ENCODE measurements around the gene IQGAP1.

IQGAP1 gene

DNA sequence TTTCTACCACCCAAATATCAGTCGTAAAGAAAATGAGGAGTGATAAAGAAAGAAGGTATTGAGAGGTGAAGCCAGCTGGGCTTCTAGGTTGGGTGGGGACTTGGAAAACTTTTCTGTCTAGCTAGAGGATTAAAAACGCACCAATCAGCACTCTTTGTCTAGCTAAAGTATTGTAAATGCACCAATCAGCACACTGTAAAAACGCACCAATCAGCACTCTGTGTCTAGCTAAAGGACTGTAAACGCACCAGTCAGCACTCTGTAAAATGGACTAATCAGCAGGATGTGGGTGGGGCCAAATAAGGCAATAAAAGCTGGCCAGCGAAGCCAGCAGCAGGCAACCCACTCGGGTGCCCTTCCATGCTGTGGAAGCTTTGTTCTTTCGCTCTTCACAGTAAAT is 13.0 kb upstream of the IQGAP1 start:
- no peak for DNase-seq (ENCODE audit: low read depth in 1 of 2, low spot score in 1 of 2)

DNA sequence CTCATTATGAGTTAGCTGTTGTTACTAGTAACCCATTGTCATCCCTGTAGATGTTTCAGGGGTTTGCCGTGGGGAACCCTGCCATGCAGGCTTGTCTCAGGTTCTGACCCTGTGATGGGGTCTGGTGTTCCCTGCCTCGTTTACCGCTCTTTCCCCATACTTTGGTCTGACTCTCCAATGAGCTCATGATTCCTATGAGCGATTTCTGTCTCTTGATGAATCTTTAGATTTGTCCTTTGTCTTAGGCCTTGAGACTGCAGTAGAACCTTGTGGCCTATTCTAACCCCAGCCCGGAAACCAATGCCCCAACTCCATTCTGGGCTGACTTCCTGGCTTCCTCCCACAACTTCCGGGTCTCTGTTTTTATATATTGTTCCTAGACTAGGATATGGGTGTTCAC is 11.3 kb upstream of the IQGAP1 start:
- DNase-seq (ENCODE audit: low read depth in 1 of 2, low spot score in 1 of 2): peak in 1 of 2 donors; percentile 54

DNA sequence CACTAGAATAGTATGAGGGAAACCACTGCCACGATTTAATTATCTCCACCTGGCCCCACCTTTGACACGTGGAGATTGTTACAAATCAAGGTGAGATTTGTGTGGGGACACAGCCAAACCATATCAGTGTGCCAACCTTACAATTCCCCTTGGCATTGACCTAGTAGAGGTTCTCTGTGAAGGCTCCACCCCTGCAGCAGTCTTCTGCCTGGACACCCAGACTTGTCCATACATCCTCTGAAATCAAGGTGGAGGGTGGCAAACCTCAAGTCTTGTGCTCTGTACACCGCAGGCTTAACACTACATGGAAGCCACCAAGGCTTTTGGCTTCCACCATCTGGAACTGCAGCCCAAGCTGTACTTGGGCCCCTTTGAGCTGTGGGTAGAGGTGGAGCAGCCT is 8.8 kb upstream of the IQGAP1 start:
- DNase-seq (ENCODE audit: low read depth in 1 of 2, low spot score in 1 of 2): no peak

DNA sequence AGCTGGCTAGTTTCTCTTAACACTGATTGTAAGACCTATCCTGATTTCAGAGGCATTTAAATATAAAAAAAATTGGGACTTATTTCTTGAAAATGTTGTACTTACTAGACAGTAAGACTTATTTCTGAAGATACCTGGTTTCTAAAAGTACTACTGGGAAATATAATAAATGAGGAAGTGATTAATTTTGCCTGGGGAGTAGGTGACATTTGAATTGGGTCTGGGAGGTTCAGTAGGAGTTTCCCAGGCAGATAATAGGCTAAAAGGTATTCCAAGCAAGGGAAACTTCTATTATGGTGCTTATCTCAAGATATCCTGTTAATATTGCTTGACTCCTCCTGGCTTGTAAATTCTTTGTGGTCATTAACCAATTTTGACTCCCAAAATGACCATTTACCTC is 6.5 kb upstream of the IQGAP1 start:
- DNase-seq (ENCODE audit: low read depth in 1 of 2, low spot score in 1 of 2): no peak

DNA sequence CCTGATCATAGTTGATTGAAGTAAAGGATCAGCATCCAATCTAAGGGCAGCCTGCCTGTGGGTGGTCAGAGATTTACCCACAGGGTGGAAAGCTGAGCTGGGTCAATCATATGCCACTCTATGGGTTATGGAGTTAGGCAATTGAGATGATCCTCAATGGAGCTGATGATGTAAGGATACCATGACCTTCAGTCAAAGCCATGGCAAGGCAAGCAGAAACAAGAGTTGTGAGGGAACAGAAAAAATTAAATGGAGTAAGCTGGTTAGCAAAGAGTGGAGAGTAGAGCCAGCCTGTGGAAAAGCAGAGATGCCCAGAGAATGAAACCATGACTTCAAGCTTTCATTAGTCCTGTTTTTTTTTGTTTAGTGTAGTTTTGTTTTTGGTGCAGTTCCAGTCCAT is 5.7 kb upstream of the IQGAP1 start:
- DNase-seq (ENCODE audit: low read depth in 1 of 2, low spot score in 1 of 2): no peak

DNA sequence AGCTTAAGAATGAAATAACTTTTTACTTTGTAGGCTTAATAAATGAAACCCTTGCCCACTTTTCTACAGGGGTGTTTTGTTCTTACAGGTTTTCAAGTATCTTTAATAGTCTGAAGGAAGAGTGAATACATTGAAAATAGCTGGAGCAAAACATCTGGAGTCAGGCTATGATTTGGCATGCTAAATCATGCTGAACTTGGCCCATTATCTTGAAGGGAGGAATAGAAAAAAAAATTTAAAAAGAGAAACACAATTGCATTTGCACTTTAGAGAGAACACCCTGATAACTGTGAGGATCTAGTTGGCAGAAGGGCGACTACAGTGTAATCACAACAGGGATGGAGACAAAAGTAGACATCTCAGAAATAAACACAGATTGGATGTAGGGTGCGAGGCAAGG is 1.8 kb upstream of the IQGAP1 start:
- no peak for DNase-seq (ENCODE audit: low read depth in 1 of 2, low spot score in 1 of 2)

DNA sequence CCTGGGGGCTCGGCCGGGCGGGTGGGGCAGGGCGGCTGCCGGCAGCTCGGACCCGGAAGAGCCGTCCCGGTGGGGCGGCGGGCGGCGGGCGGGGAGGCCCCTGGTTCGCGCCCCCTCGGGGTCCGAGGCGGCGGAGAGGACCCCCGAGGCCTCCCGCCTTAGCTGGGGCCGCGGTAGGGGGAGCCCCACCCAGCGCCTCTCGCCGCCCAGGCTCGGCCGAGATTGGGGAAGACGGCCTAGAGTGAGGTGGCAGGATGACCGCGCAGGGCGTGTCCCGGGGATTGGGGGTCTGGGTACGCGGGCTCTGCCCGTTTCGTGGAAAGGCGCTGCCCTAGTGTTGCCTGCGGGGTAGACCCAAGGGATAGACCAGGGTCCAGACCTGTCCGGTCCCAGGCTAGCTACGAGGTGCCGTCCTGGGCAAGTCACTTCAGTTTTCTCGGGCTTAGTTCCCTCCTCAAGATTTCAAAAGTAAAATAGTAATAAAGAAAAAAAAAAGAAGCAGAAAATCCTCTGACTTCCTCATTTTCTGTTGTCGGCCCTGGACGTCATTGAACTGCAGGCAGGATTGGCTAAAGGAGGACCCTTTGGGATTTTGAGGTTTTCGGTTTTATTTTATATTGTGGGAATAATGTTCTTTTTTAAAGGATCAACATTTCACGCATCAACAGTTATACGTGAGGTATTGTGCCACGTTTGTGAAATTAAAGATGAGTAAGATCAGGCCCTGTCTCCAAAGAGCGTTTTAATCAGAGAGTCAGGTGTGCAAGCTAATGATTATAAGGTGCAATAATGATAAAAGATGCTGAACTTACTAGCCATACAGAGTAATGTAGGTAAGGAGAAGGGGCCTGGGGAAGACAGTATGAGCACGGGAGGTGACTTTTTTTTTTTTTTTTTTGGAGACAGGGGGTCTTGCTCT is 679 bp downstream of the IQGAP1 start:
- DNase-seq (ENCODE audit: low read depth in 1 of 2, low spot score in 1 of 2): peak in 1 of 2 donors; percentile 17

DNA sequence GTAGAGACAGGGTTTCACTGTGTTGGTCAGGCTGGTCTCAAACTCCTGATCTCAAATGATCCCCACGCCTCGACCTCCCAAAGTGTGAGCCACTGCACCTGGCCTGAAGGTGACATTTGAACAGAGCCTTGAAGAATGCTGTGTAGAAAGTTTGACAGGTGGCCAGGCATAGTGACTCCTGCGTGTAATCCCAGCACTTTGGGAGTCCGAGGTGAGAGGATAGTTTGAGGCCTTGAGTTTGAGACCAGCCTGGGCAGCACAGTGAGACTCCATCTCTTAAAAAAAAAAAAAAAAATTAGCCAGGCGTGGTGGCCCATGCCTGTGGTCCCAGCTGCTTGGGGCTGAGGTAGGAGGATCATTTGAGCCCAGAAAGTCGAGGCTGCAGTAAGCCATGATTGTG is 1.5 kb downstream of the IQGAP1 start:
- DNase-seq (ENCODE audit: low read depth in 1 of 2, low spot score in 1 of 2): no peak

DNA sequence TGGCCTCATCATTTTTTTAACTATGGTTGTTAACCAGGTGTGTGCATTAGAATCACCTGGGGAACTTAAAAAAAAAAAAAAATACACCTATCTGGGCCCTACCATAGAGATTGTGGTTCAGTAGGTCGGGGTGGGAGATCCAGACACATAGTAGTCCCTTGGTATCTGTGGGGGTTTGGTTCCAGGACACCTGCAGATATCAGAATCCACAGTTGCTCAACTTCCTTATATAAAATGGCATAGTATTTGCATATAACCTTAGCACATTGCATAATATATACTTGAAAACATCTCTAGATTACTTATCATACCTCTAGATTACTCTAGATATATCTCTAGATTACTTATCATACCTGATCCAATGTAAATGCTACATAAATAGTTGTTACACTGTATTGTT is 5.0 kb downstream of the IQGAP1 start:
- no peak for DNase-seq (ENCODE audit: low read depth in 1 of 2, low spot score in 1 of 2)

DNA sequence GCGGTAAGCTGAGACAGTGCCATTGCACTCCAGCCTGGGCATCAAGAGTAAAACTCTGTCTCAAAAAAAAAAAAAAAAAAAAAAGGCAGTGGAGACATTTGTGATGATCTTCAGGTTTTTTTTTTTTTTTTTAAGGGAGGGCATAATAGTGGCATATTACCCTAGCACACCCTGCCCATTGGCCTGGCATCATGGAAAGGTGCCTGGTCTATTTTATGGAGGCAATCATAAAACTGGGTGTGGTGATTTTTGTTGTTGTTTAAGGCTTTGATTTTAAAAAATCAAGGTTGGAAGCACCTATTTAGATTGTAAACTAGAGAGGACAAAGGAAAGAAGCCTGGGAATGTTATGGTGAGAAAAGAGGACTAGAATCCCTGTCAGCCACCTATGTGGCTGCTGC is 6.0 kb downstream of the IQGAP1 start:
- no peak for DNase-seq (ENCODE audit: low read depth in 1 of 2, low spot score in 1 of 2)

DNA sequence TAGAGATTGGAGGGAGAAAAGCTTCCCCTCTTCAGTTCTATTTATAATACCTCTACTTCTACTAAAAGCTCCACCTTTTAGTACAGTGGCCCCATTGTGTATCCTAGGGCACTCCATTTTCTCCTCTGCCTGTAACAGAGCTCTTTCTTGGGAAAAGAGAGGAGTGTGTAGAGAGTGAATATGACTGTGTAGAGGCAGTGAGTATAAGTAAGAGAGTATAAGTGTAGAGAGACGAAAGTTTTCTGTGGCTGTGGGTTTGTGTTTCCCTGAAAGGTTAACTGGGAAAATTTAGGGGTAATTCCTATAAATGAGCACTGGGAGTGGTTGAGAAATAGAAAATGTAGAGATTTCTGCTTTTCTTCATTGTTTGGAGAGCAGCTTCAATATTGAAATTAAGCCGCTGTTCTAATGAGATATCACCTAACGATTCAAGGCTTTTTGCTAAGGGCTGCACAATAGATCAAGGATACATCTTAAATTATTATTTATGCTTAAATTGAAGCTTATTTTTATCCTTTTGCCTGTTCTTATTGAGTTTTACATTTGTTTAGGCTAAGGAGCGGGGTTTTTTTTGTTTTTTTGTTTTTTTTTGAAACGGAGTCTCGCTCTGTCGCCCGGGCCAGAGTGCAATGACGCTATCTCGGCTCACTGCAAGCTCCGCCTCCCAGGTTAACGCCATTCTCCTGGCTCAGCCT is 6.9 kb downstream of the IQGAP1 start:
- DNase-seq (ENCODE audit: low read depth in 1 of 2, low spot score in 1 of 2): no peak

DNA sequence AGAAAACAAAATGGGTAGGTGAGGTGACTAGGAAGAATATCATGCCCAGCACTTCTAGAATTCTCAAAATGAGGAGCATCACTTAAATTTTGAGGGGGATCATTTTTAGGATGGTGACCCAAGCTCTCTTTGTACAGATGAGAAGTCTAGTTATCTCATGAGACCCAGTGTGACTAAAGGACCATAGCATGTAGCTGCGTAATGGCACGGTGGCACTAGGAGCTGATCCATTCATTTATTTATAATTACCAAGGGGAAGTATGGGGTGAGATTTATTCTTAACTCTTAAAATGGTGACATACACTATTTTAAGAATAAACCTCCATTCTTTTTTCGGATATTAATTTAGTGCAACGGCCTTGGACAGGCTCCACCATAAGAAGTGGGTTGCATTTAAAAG is 8.3 kb downstream of the IQGAP1 start:
- DNase-seq (ENCODE audit: low read depth in 1 of 2, low spot score in 1 of 2): no peak

DNA sequence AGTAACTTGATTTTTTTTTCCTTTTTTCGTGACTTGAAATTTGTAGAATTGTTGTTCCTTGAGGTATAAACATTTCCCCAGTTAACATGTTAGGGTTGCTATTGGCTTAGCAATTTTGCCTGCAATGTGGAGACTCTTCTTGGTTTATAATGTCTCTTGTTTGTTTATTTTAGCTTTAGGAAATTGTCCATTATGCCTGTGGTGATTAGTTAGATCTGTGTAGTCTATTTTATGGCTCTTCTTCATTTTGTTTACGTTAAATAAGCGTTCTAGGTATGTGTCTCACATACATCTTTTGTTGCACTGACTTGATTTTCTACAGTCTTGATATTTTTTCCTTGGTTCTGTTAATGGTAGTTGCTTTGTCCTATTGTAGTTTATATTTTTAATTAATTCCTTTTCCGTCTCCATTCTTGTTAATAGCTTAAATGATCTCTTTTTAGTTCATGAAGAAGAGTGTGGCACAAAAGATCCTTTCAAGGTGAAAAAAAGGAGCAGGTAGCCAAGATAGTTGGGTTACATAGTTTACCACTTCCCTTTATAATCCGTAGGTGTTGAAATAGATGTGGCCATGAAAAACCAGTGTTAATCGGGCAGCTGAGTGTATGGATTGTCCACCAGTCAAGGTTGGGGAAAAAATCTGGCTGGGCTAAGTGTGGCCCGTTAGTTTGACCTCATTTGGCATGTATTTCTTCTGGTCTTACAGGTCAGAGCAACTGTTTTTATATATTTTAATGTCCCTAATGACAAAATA is 12.1 kb downstream of the IQGAP1 start:
- DNase-seq (ENCODE audit: low read depth in 1 of 2, low spot score in 1 of 2): no peak

DNA sequence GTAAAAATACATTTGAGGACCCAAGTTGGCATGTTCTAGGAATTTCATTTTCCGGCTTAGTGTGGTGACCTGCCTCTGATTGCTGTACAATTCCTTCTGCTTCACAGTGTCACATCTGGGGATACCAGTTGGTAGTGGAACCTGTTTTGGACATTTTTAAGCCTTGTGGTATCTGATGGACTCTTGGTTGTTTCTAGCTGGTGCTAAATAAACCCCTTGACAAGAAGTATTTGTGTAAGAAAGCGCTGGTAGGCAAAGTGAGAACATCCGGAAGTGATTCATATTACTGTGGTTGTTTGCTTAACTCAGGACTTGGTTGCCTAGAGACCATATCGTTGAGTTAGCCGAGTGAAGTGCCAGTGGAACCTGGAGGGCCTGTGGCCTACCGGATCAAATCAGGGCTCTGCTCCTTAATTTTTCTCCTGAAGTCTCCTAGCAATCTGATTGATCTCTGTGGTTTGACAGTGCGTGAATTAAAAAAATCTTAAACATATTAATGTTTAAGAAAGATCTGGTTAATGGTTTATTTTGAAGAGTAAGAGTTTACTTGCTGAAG is 12.8 kb downstream of the IQGAP1 start:
- peak in 1 of 2 donors; percentile 70 for DNase-seq (ENCODE audit: low read depth in 1 of 2, low spot score in 1 of 2)

DNA sequence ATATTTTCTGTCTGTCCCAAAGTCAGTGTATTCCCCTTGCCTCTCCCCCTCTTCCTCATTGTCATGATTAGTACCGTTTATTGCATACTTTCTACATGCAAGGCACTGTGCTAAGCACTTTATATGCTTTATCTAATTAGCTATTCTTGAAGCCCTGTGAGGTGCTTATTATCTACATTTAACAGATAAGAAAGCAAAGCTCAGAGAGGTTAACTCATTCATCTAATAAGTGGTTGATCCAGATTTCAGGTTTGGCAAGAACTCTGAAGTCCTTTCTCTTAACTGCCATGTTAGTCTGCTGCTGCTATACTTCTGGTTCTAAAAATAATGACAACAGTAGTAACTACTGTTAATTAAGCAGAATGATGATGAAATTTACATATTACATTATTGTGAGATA is 13.5 kb downstream of the IQGAP1 start:
- no peak for DNase-seq (ENCODE audit: low read depth in 1 of 2, low spot score in 1 of 2)

DNA sequence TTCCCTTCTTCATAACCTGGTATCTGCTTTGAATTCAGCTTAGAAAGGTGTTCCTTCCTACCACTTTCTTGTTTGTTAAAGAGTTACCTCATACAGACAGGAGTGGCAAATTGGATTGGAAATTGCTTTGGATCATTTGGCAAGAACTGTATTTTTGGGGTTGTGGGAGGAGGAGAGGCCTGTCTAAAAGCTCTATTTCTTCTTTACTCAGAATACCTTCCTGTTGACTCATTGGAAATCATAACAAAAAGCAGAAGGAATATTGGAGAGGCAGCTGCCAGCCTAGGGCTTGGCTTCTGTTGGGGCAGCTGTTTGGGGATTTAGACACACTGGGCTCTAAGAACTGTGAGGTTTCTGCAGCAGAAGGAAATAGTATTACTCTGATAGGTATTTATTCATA is 14.2 kb downstream of the IQGAP1 start:
- no peak for DNase-seq (ENCODE audit: low read depth in 1 of 2, low spot score in 1 of 2)

DNA sequence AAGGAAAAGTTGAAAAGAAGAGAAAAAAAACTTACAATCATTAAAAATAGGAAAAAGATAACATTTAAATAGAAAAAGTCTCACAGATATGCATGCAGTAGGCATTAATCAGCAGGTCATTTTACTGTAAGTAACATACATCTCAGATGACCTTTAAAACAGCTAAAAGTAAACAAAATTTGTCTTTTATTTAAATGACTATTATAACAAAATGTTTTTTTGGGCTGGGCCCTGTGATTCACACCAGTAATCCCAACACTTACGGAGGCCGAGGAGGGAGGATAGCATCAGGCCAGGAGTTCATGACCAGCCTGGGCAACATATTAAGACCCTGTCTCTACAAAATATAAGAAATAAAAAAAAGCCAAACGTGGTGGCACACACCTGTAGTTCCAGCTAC is 14.7 kb downstream of the IQGAP1 start:
- DNase-seq (ENCODE audit: low read depth in 1 of 2, low spot score in 1 of 2): no peak

DNA sequence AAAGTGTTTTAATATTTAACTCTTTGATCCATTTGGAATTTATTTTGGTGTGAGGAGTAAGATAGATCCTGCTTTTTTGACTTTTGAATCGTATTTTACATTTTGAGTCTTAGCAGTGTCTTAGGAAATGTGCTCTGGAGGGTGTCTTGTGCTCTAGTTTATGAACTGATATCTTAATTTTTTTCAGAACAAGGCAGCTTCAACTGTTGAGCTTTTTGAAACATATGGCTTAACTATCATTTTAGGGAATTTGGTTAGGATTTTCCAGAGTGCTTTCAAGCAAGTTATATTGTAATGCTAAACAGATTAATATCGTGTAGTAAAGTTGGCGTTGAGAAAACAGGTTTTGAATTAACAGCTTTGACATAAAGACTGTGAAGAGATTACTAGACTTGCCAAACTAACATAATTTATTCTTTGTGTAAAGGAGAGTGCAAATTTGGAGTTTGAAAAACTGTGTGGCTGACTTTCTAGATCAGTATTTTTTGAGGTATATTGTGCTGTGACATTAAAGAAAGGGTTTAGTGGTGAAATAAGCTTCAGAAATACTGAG is 17.1 kb downstream of the IQGAP1 start:
- DNase-seq (ENCODE audit: low read depth in 1 of 2, low spot score in 1 of 2): no peak

DNA sequence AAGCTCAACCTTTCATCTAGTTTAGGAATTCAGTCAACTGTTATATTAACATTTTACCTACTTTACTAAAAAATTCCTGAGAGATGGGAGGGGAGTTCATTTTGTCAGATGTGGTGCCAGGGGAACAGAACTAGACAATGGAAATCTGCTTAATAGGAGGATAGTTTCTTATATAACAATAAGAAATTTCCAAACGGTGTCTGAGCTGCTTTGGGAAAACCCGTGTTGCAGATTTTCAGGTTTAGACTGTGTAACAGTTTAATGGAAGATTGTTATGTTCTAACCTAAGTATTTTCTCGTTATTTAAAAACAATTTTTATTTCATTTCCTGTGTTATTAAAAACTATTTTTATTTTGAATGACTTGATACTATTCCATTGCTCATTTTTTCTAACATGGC is 19.3 kb downstream of the IQGAP1 start:
- no peak for DNase-seq (ENCODE audit: low read depth in 1 of 2, low spot score in 1 of 2)

DNA sequence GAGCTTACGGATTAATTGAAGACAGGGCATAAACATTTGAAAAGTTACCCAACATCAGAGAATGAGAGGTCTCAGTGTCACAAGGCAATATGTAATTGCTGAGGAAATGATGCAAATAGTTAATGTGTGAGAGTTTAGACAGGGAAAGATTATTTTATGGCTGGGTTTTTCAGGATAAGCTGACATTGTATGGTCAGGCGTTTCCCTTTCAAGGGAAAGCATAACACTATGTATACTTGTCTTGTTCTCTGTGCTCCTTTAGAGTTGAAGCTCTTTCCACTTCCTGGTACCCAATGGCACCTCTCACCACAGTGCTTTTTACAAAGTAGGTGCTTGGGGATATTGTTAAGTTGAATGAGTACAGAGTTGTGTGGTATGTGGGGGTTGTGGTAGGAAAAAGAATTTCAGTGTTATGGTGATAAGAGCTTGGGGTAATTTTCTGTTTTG is 19.9 kb downstream of the IQGAP1 start:
- peak in 1 of 2 donors; percentile 29 for DNase-seq (ENCODE audit: low read depth in 1 of 2, low spot score in 1 of 2)

DNA sequence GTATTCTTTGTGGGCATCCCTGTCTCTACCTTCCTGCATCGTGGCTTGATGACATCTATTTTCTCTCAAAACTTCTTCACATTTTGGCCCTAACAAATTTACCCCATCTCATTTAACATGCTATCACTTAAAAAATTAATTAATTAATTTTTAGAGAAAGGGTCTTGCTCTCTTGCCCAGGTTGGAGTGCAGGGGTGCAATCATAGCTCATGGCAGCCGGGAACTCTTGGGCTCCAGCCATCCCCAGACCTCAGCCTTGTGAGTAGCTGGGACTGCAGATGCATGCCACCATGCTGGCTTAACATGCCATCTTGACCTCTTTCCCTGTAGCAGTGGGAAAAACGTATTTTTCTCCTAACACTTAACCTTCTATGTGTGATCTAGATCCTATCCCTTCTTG is 20.6 kb downstream of the IQGAP1 start:
- DNase-seq (ENCODE audit: low read depth in 1 of 2, low spot score in 1 of 2): no peak

All from activated CD4-positive, alpha-beta T cell treated with anti-CD3 and anti-CD28 coated beads, Interleukin-2, amount 50 U/mL, for 24 hours (primary cell).